ENCODE data around the gene KLHL35.

KLHL35 gene

GRCh38 chr11:75429902-75430713 lies 2.9 kb downstream of the KLHL35 start:
- H4K20me1 ChIP-seq (ENCODE audit: insufficient read depth, low read length): no peaks in the 10 kb centered on the region
- H3K9ac ChIP-seq (ENCODE audit: low read depth, low read length): no peak overlapping the region
- no peaks in the 10 kb centered on the region for H3K4me1 ChIP-seq (ENCODE audit: insufficient read depth, low read length)
- no peaks in the 10 kb centered on the region for H3K79me2 ChIP-seq (ENCODE audit: insufficient read depth, low read length)
- H2AFZ ChIP-seq (ENCODE audit: low read depth, low read length): no peak overlapping the region
- no peaks in the 10 kb centered on the region for H3K36me3 ChIP-seq (ENCODE audit: insufficient read depth, low read length)
- H3K9me3 ChIP-seq (ENCODE audit: insufficient read depth, low read length, severe bottlenecking): no peaks in the 10 kb centered on the region
- H3K27ac ChIP-seq (ENCODE audit: low read length): no peak overlapping the region
- H3K4me3 ChIP-seq (ENCODE audit: low read depth in 1 of 2, low read length in 2 of 2): no peak overlapping the region
- no peaks in the 10 kb centered on the region for H3K27me3 ChIP-seq (ENCODE audit: insufficient read depth, low read length, poor library complexity)
- DNase-seq: no peak
- no peak for TF ChIP-seq CTCF (IDR thresholded peaks at IDR 0.05; ENCODE audit: borderline replicate concordance, extremely low read depth, low read length, poor library complexity, severe bottlenecking)
- TF ChIP-seq EZH2 (IDR thresholded peaks at IDR 0.05; ENCODE audit: borderline replicate concordance, low read depth, low read length, severe bottlenecking): no peak
- ATAC-seq (ENCODE audit: insufficient read depth, low read depth): no peak
- H3K4me2 ChIP-seq (ENCODE audit: insufficient read depth, low read length): no peak overlapping the region

- H3K27me3 ChIP-seq (ENCODE audit: insufficient read depth, low read length, poor library complexity): no peaks in the 10 kb centered on the region
- H2AFZ ChIP-seq (ENCODE audit: low read depth, low read length): no peak overlapping the region
- TF ChIP-seq EZH2 (IDR thresholded peaks at IDR 0.05; ENCODE audit: borderline replicate concordance, low read depth, low read length, severe bottlenecking) (no peak), CTCF (IDR thresholded peaks at IDR 0.05; ENCODE audit: borderline replicate concordance, extremely low read depth, low read length, poor library complexity, severe bottlenecking) (no peak)
- no peak overlapping the region for H3K27ac ChIP-seq (ENCODE audit: low read length)
- no peak overlapping the region for H3K9ac ChIP-seq (ENCODE audit: low read depth, low read length)
- no peaks in the 10 kb centered on the region for H3K9me3 ChIP-seq (ENCODE audit: insufficient read depth, low read length, severe bottlenecking)
- H3K79me2 ChIP-seq (ENCODE audit: insufficient read depth, low read length): no peaks in the 10 kb centered on the region
- H3K36me3 ChIP-seq (ENCODE audit: insufficient read depth, low read length): no peaks in the 10 kb centered on the region
- H3K4me1 ChIP-seq (ENCODE audit: insufficient read depth, low read length): no peaks in the 10 kb centered on the region
- ATAC-seq (ENCODE audit: insufficient read depth, low read depth) (no peak), DNase-seq (no peak)
- no peaks in the 10 kb centered on the region for H4K20me1 ChIP-seq (ENCODE audit: insufficient read depth, low read length)
- H3K4me2 ChIP-seq (ENCODE audit: insufficient read depth, low read length): no peak overlapping the region
- H3K4me3 ChIP-seq (ENCODE audit: low read depth in 1 of 2, low read length in 2 of 2): no peak overlapping the region
These were observed 3.4 kb downstream of the KLHL35 start for GRCh38 chr11:75429641-75429901.

GRCh38 chr11:75428989-75429640 lies 3.9 kb downstream of the KLHL35 start:
- no peaks in the 10 kb centered on the region for H3K4me1 ChIP-seq (ENCODE audit: insufficient read depth, low read length)
- TF ChIP-seq EZH2 (IDR thresholded peaks at IDR 0.05; ENCODE audit: borderline replicate concordance, low read depth, low read length, severe bottlenecking) (no peak), CTCF (IDR thresholded peaks at IDR 0.05; ENCODE audit: borderline replicate concordance, extremely low read depth, low read length, poor library complexity, severe bottlenecking) (no peak)
- no peaks in the 10 kb centered on the region for H3K79me2 ChIP-seq (ENCODE audit: insufficient read depth, low read length)
- no peak overlapping the region for H3K27ac ChIP-seq (ENCODE audit: low read length)
- no peak overlapping the region for H2AFZ ChIP-seq (ENCODE audit: low read depth, low read length)
- no peaks in the 10 kb centered on the region for H3K27me3 ChIP-seq (ENCODE audit: insufficient read depth, low read length, poor library complexity)
- no peak overlapping the region for H3K9ac ChIP-seq (ENCODE audit: low read depth, low read length)
- no peak for DNase-seq
- no peaks in the 10 kb centered on the region for H3K9me3 ChIP-seq (ENCODE audit: insufficient read depth, low read length, severe bottlenecking)
- no peak for ATAC-seq (ENCODE audit: insufficient read depth, low read depth)
- no peaks in the 10 kb centered on the region for H3K36me3 ChIP-seq (ENCODE audit: insufficient read depth, low read length)
- H3K4me2 ChIP-seq (ENCODE audit: insufficient read depth, low read length): no peak overlapping the region
- no peaks in the 10 kb centered on the region for H4K20me1 ChIP-seq (ENCODE audit: insufficient read depth, low read length)
- no peak overlapping the region for H3K4me3 ChIP-seq (ENCODE audit: low read depth in 1 of 2, low read length in 2 of 2)
